T47D (cell line): ENCODE data around the gene ACAN.

Experiments
- DNase-seq, 2 experiments: peaks; one replicate each; pipeline versions ENCODE4 v3.0.0 to v3.0.0-alpha.2; 2011 to 2012; ENCODE audit warnings: low read depth in 1 of 2, low spot score in 1 of 2
- JUND ChIP-seq: IDR thresholded peaks from 2 replicates; pipeline ENCODE4 v1.6.1; 2012; ENCODE audit warnings: low read depth
- in situ Hi-C: cut with HindIII; loops from 2 replicates; pipeline ENCODE4 v1.10.0; 2016; ENCODE audit warnings: low sequenced_read_pairs, low pct_unique_long_range_greater_than_20kb

ACAN gene

GRCh38 chr15:88894819-88895767, 91.9 kb downstream of the ACAN start, which contains the start of gene HAPLN3:
TSS of gene HAPLN3 (minus strand) at chr15:88895544. CDS start at chr15:88887298, 8,246 bp downstream.
- in situ Hi-C loops: no loop called here
- no peak for TF ChIP-seq JUND
- no peak for DNase-seq

- TF ChIP-seq JUND: no peak
- DNase-seq: no peak
- in situ Hi-C loops: no loop called here
Observed at GRCh38 chr15:88896333-88897033, 93.2 kb downstream of the ACAN start.

GRCh38 chr15:88897142-88897455, 93.9 kb downstream of the ACAN start:
- DNase-seq: no peak
- in situ Hi-C loops: no loop called here
- TF ChIP-seq JUND: no peak

GRCh38 chr15:88897456-88898194, 94.4 kb downstream of the ACAN start:
- peak; percentile 81 to 83 for DNase-seq
- no peak for TF ChIP-seq JUND
- in situ Hi-C loops: no loop called here

GRCh38 chr15:88898736-88899135, 95.5 kb downstream of the ACAN start:
- in situ Hi-C loops: no loop called here
- DNase-seq: no peak
- no peak for TF ChIP-seq JUND

- TF ChIP-seq JUND: no peak
- in situ Hi-C loops: no loop called here
- DNase-seq: no peak
Observed at GRCh38 chr15:88899251-88899650, 96.0 kb downstream of the ACAN start.

- no peak for DNase-seq
- in situ Hi-C loops: no loop called here
- TF ChIP-seq JUND: no peak
Observed at GRCh38 chr15:88900309-88900981, 97.2 kb downstream of the ACAN start.

GRCh38 chr15:88900982-88901418, 97.8 kb downstream of the ACAN start:
- DNase-seq: no peak
- TF ChIP-seq JUND: no peak
- in situ Hi-C loops: no loop called here

GRCh38 chr15:88901508-88902220, 98.4 kb downstream of the ACAN start:
- in situ Hi-C loops: no loop called here
- no peak for TF ChIP-seq JUND
- DNase-seq: no peak

GRCh38 chr15:88902221-88902835, 99.1 kb downstream of the ACAN start:
- in situ Hi-C loops: no loop called here
- DNase-seq: no peak
- no peak for TF ChIP-seq JUND

GRCh38 chr15:88902846-88903245, 99.6 kb downstream of the ACAN start:
- no peak for TF ChIP-seq JUND
- in situ Hi-C loops: no loop called here
- DNase-seq: no peak

GRCh38 chr15:88904257-88904623, 101.0 kb downstream of the ACAN start:
- no peak for DNase-seq
- TF ChIP-seq JUND: no peak
- in situ Hi-C loops: no loop called here
